ENCODE data around the gene SSH3. TPM values are rescaled to one million over a fixed set of nuclear protein-coding genes. Genes with fewer than 3 reads are reported as not detected.
A peak's percentile ranks its signal among the peaks of the same experiment; 100 is the strongest.

SSH3 gene
- total RNA-seq, 1 donor: 25.0 TPM

GRCh38 chr11:67267188-67268080, 35.9 kb upstream of the SSH3 start:
- peaks cover 63% of the 10 kb centered on the region for H3K79me2 ChIP-seq (ENCODE audit: insufficient read depth, low read length)
- H4K20me1 ChIP-seq (ENCODE audit: insufficient read depth, low read length): peaks cover 49% of the 10 kb centered on the region
- peaks cover 8% of the 10 kb centered on the region for H3K36me3 ChIP-seq (ENCODE audit: insufficient read depth, low read length)
- H3K4me1 ChIP-seq (ENCODE audit: insufficient read depth, low read length): peaks cover 60% of the 10 kb centered on the region
- no peaks in the 10 kb centered on the region for H3K27me3 ChIP-seq (ENCODE audit: insufficient read depth, low read length)
- no peak for TF ChIP-seq CTCF (IDR thresholded peaks at IDR 0.05; ENCODE audit: extremely low read depth, low read depth, low read length)
- H2AFZ ChIP-seq (ENCODE audit: low read length): no peak overlapping the region
- peak; percentile 88 for DNase-seq (ENCODE audit: insufficient read length, low spot score, missing footprints)
- H3K27ac ChIP-seq (ENCODE audit: low read depth, low read length): peak overlapping the region; percentile 22
- H3K9me3 ChIP-seq (ENCODE audit: low read depth, low read length): no peaks in the 10 kb centered on the region
- peak overlapping the region; percentile 86 for H3K4me3 ChIP-seq (ENCODE audit: insufficient read depth, low read length)
- H3K4me2 ChIP-seq (ENCODE audit: insufficient read depth, low read length): peak overlapping the region; percentile 90

GRCh38 chr11:67268081-67268961, 35.0 kb upstream of the SSH3 start:
- H3K4me3 ChIP-seq (ENCODE audit: insufficient read depth, low read length): peak overlapping the region; percentile 86
- peaks cover 72% of the 10 kb centered on the region for H3K79me2 ChIP-seq (ENCODE audit: insufficient read depth, low read length)
- no peak overlapping the region for H3K27ac ChIP-seq (ENCODE audit: low read depth, low read length)
- H3K4me2 ChIP-seq (ENCODE audit: insufficient read depth, low read length): peak overlapping the region; percentile 90
- H3K4me1 ChIP-seq (ENCODE audit: insufficient read depth, low read length): peaks cover 59% of the 10 kb centered on the region
- peaks cover 8% of the 10 kb centered on the region for H3K36me3 ChIP-seq (ENCODE audit: insufficient read depth, low read length)
- DNase-seq (ENCODE audit: insufficient read length, low spot score, missing footprints): peak; percentile 82
- H3K9me3 ChIP-seq (ENCODE audit: low read depth, low read length): no peaks in the 10 kb centered on the region
- H2AFZ ChIP-seq (ENCODE audit: low read length): no peak overlapping the region
- no peaks in the 10 kb centered on the region for H3K27me3 ChIP-seq (ENCODE audit: insufficient read depth, low read length)
- TF ChIP-seq CTCF (IDR thresholded peaks at IDR 0.05; ENCODE audit: extremely low read depth, low read depth, low read length): no peak
- H4K20me1 ChIP-seq (ENCODE audit: insufficient read depth, low read length): peaks cover 53% of the 10 kb centered on the region

- TF ChIP-seq CTCF (IDR thresholded peaks at IDR 0.05; ENCODE audit: extremely low read depth, low read depth, low read length): no peak
- Histone ChIP-seq H4K20me1 (ENCODE audit: insufficient read depth, low read length) (peaks cover 53% of the 10 kb centered on the region), H3K4me2 (ENCODE audit: insufficient read depth, low read length) (no peak overlapping the region), H3K27ac (ENCODE audit: low read depth, low read length) (no peak overlapping the region), H3K4me1 (ENCODE audit: insufficient read depth, low read length) (peaks cover 59% of the 10 kb centered on the region), H3K9me3 (ENCODE audit: low read depth, low read length) (no peaks in the 10 kb centered on the region), H3K4me3 (ENCODE audit: insufficient read depth, low read length) (no peak overlapping the region), H2AFZ (ENCODE audit: low read length) (no peak overlapping the region), H3K27me3 (ENCODE audit: insufficient read depth, low read length) (no peaks in the 10 kb centered on the region), H3K79me2 (ENCODE audit: insufficient read depth, low read length) (peaks cover 78% of the 10 kb centered on the region), H3K36me3 (ENCODE audit: insufficient read depth, low read length) (peaks cover 8% of the 10 kb centered on the region)
- DNase-seq (ENCODE audit: insufficient read length, low spot score, missing footprints): peak; percentile 77
Measured at GRCh38 chr11:67268962-67269268, 34.4 kb upstream of the SSH3 start.
